Stimulated activated CD4-positive, alpha-beta T cell treated with anti-CD3 and anti-CD28 coated beads, TNF-alpha, amount 100 ng/mL, for 1 hour (primary cell): Measurements from ENCODE around the gene PKIG.
"Not testable (repeated sequence)": the region's sequence is repeated elsewhere in the genome, so short reads cannot be mapped to it uniquely, and the experiment has no call there.

Experiments
- DNase-seq, 3 donors: peaks; one replicate each; pipeline ENCODE4 v3.0.0-alpha.2; 2020; ENCODE audit warnings: low read depth in 3 of 3, low spot score in 1 of 3

The PKIG gene

DNA sequence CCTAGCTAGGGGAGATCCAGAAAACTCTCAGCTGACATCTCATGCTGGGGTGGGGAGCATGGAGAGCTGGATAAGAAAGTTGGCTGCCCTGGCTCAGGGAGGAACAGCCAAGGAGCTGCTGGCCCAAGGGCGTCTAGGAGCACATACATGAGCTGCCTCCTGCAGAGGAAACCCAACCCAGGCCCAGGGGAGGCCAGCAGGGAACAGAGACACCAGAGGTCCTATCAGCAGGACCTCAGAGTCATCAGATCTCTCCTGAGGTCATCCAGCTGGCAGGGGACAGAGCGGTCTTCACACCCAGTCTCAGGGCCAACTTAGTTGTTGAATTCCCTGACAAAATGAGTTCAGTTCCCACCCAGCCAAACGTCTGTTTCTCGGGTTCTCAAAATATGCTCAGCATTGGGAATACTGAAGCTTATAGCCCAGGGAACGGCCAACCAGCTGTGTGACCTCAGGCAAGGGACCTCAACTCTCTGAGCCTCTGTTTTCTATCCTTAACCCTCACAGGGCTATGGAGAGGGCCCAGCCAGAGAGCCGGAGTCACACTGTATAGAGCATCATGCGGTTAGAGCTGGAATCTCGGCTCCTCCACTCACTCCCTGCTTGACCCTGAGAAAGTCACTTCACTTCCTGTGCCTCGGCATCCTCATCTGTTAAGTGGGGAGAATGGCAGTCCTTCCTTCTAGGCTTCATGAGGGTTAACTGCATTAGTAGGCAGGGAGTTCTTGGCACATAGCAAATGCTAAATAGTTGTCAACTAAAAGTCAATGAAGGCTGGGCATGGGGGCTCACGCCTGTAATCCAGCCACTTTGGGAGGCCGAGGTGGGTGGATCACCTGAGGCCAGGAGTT lies 55.4 kb downstream of the PKIG start:
- DNase-seq: no peak

DNA sequence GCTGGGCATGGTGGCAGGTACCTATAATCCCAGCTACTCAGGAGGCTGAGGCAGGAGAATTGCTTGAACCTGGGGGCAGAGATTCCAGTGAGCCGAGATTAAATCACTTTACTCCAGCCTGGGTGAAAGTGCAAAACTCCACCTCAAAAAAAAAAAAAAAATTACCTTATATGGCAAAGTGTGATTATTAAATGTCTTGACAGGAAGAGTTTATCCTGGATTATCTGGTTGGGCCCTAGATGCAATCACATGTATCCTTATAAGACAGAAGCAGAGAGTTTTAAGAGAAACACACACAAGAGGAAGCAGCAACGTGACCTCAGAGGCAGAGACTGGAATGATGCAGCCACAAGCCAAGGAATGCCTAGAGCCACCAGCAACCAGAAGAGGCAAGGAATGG lies 58.1 kb downstream of the PKIG start:
- DNase-seq: no peak

DNA sequence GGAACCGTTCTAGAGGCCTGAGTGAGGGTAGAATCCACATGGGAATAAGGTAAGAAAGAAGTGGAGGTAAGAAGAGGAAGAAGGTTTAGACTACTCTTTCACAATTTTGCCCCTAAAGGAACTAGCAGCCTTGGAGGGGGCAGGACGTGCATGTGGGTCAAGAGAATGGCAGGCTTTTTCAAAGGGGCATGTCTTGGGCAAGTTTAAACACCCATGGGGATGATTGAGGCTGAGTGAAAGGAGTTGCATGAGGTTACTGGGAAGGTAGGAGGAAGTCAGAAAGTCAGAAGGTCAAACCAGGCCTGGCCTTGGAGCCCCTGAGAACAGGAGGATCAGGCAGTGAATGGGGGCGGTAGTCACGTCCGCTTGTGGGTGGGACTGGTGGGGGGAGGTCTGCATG lies 58.9 kb downstream of the PKIG start:
- DNase-seq: no peak

- no peak for DNase-seq
These were observed 60.1 kb downstream of the PKIG start for GRCh38 chr20:44642203-44643153.

- DNase-seq: no peak
These were observed 60.8 kb downstream of the PKIG start for GRCh38 chr20:44643154-44643519.

DNA sequence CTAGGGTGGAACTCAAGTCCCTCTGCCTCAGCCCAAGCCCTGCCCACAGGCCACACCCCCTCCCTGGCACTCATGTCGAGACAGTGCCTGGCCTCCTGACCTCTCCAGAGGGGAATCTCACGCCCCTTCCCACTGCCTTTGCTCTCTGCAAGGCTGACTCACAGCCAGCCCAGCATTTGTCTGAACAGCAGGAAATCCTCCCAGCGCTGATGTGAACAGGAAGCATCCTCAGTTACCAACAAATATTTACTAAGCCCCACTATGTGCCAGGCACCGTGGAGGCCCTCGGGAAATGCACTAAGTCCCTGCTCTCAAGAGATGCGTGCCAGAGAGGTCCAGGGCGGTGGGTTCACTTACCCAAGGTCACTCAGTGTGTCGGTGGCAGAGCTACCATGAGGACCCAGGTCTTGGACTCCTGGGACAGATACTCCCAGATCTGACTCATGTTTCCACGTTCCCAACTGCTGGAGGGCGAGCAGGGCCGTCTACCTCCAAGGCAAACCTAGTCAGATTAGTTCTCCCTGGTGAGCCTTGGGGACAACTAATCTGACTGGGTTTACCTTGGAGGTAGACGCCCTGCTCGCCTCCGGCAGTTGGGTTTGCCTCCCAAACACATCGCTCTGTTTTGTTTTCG lies 61.3 kb downstream of the PKIG start:
- DNase-seq: no peak

- DNase-seq: no peak
These were observed 61.8 kb downstream of the PKIG start for GRCh38 chr20:44644230-44644617.

DNA sequence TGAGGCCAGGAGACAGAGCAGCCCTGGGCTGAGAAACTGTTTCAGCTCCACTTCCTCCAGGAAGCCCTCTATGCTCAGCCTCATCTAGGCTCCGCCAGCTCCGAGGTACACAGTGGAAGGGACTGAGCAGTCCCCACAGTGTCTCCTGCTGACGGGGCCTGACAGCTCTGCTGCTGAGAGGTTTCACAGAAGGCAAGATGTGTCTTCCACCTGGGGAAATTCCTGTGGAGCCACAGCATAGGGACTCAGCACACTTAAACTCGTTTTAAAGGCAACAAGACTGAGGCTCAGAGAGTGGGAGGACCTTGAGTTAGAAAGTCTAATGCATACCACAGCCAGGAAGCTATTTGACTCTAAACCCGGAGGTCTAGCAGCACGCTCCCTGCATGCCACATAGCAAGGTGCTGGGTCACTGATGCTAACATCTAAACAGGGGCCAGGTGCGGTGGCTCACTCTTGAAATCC lies 62.3 kb downstream of the PKIG start:
- DNase-seq: no peak

DNA sequence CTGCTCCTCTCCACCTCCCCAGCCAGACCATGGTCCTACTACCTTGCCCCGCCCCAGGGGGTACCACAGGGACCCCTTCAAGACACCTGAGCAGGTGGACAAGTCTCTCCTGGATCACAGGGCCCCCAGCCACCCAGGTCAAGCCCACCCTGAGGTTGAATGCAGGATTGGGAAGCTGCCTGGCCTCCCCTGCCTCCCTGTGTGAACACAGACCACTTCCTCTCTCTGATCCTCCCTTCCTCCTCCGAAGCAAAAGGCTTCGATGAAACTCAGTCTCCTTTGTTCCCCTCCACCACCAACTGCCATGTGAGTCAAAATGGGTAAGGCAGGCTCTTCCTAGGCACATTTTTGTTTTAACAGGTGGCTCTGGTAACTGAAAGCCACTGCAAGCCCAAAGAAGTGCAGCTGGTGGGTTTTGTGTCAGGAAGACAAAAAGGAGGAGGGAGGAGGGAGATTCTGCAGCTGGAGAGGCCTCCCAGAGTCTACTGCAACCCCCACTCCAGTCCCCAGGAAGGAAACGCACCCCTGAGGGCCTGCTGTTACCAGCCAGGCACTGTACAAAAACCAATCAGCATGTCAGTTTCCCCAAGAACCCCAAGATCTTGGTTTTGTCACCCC lies 63.8 kb downstream of the PKIG start:
- DNase-seq: no peak

DNA sequence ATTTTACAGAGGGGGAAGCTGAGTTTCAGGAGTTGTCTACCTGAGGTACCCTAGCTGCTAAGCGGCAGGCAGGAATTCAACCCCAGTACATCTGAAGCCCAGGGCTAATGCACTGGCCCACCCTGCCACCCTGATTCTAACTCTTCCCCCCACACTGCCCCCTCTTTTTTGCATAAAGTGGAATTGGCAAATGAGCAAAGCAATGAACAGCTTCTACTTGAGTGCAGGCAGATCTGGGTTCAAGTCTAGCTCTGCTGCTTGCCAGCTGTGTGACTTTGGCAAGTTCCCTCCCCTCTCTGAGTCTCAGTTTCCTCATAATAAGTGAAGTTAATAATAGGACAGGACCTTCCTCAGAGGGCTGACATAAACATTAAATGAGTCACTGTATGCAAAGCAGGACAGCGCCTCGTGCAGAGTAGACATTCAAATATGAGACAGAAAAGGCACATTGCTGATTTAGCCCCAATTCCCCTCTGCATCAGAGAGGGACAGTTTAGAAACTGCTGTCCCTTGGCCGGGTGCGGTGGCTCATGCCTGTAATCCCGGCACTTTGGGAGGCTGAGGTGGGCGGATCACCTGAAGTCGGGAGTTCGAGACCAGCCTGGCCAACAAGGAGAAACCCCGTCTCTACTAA lies 64.4 kb downstream of the PKIG start:
- no peak for DNase-seq

DNA sequence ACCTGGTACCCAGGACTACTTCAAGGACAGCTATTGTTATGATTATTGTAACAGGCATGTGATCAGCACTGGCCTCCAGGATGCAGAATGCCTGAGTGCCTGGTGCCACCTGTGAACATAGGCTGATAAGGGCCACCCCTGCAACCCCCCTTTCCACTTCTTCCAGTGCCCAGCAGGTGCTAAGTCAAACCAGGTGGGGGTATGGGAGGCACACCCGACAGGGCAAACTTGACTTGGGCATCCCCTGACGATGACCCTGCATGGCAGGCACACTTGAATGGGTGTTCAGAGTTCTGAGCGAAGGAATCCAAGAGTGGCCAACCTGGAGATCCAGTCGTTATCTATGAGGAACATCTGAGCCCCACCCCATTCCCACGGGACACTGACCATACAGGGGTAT lies 65.7 kb downstream of the PKIG start:
- no peak for DNase-seq

DNA sequence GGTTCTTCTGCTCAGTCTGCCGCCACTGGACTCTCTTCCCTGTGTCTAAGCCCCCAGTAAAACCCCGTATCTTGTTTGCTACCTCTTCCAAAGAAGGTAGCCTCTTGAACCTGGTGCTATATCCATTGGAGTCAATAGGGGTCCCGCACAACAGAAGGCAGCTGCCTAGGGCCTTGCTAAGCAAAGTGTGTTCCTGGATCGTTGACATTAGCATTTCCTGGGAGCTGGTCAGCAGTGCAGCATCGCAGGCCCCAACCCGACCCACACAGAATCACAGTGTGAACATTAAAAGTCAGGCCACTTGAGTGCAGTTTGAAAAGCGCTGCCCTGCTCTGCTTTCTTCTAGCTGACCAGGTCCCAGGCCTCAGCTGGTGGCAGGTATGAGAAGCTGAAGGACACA lies 66.2 kb downstream of the PKIG start:
- no peak for DNase-seq

DNA sequence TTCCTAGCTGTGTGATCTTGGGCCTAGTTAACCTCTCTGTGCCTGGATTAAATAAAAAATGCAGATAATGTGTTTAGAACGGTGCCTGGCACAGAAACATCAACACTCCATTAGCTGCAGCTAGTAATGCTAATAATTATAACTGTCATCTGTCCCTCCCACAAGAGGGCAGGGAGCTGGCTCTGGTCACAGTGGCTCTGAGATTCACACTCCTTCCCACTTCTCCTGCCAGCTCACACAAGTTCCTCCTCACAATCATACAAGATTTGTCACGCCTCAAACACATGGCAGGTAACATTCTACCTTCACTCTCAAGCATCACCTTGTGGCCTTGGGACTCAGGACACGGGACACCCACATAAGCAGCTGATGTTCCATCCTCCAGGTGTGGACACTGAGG lies 66.7 kb downstream of the PKIG start:
- DNase-seq: no peak

- no peak for DNase-seq
These were observed 67.6 kb downstream of the PKIG start for GRCh38 chr20:44649976-44650375.

- no peak for DNase-seq
These were observed 68.5 kb downstream of the PKIG start for GRCh38 chr20:44650771-44651433.

DNA sequence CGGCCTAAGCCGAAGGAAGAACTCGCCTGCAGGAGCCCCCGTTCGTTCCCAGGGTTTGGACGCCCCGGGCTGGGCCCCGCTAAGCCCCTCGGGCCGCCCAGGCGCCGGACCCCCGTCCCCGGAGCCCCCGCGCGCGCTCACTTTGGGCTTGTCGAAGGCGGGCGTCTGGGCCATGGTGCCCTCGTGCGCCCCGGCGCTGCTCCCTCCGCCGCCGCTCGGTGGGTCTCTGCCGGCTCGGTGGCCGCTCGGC lies 69.0 kb downstream of the PKIG start:
- DNase-seq: no peak

- no peak for DNase-seq
These were observed 69.5 kb downstream of the PKIG start, which contains the start of gene ADA for GRCh38 chr20:44651684-44652423. Gene ADA (minus strand): TSS chr20:44651699. CDS start chr20:44651607, 92 bp downstream.

DNA sequence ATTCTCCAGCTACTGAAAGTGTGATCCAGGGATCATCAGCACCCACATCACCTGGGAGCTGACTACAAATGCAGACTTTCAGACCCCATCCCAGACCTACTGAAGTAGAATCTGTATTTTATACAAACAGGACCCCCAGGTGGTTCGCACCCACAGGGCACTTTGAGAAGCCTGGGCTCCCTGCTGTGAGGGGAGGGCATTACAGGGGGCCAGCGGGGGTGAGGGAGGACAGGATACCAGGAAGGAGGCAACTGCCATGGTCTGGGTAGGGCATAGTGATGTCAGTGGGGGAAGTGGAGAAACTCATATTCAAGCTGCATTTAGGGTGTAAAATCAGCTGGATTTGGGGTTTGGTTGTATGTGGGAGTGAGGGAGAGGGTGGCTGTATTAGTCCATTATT lies 71.2 kb downstream of the PKIG start:
- DNase-seq: no peak

GRCh38 chr20:44654210-44654609 lies 71.8 kb downstream of the PKIG start:
- DNase-seq: not testable (repeated sequence)

DNA sequence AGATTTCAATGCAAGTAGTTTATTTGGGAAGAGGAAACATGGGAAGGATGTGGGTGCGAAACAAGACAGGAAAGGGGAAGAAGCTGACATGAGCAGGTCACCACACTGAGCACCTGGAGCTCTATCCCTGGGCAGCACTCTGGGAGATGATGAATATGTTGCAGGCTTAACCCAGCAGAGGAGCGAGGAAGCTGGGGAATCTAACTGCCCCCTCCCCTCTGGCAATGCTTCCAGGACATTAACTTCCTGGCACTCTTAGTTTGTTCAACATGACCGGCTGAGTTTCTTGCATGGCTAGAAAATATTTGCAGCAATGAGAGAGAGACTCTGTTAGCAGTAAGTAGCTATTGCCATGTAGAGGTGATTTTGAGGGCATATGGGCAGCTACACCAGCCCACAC lies 74.1 kb downstream of the PKIG start:
- DNase-seq: no peak
